CD4-positive, alpha-beta T cell (primary cell): Measurements from ENCODE around the gene THNSL1. TPM values are rescaled to one million over a fixed set of nuclear protein-coding genes. Genes with fewer than 3 reads are reported as not detected.

Source experiments
- ATAC-seq: fragments of 200-7000 bp; cut with Tn5 transposase; one replicate; pipeline ENCODE4 v1.10.0; 2022; ENCODE audit warnings: mild to moderate bottlenecking; ENCODE audit not compliant: poor library complexity
- CTCF ChIA-PET: fragments of 350-600 bp; sonication (Branson Sonifier 250); formaldehyde crosslinking; loops from one replicate; lab custom pipeline; 2021; ENCODE audit warnings: antibody characterized with exemption, inconsistent platforms; lab: Charles Lee
- POLR2A ChIA-PET: fragments of 350-600 bp; sonication (Branson Sonifier 250); formaldehyde crosslinking; loops from one replicate; lab custom pipeline; 2021; ENCODE audit warnings: antibody characterized with exemption, inconsistent platforms; lab: Charles Lee
- DNase-seq, 14 experiments: peaks; one replicate each; pipeline ENCODE4 v3.0.0-alpha.2; 2013 to 2020; ENCODE audit warnings: mixed read lengths in 2 of 14
- H3K27ac ChIP-seq, 2 donors: one replicate each; pipeline versions ENCODE4 v1.5.1 to v1.7.0; 2013; ENCODE audit warnings: low read length in 2 of 2, low read depth in 1 of 2, mild to moderate bottlenecking in 1 of 2
- H3K27me3 ChIP-seq, 2 experiments: 1 replicate in 1 of 2; 2 replicates in 1 of 2; pipeline versions ENCODE4 v1.6.1 to v1.7.0; 2013; ENCODE audit warnings: low read length in 2 of 2, control low read depth in 1 of 2, mild to moderate bottlenecking in 1 of 2, moderate library complexity in 1 of 2; ENCODE audit not compliant: insufficient read depth in 2 of 2, control insufficient read depth in 1 of 2
- H3K36me3 ChIP-seq: one replicate; pipeline ENCODE4 v1.6.1; 2013; ENCODE audit warnings: low read length, control low read depth; ENCODE audit not compliant: insufficient read depth
- H3K4me1 ChIP-seq: one replicate; pipeline ENCODE4 v1.6.1; 2013; ENCODE audit warnings: low read length, control low read depth; ENCODE audit not compliant: insufficient read depth
- H3K4me3 ChIP-seq: one replicate; pipeline ENCODE4 v1.5.1; 2013; ENCODE audit warnings: mild to moderate bottlenecking, low read length, moderate library complexity
- H3K9me3 ChIP-seq, 2 experiments: 1 replicate in 1 of 2; 2 replicates in 1 of 2; pipeline versions ENCODE4 v1.6.1 to v1.7.0; 2013; ENCODE audit warnings: low read length in 2 of 2, mild to moderate bottlenecking in 2 of 2, control low read depth in 1 of 2, moderate library complexity in 1 of 2; ENCODE audit not compliant: control insufficient read depth in 1 of 2, insufficient read depth in 1 of 2
- H3K27ac Mint-ChIP-seq: one replicate; pipeline ENCODE4 v1.8.0; 2020; ENCODE audit warnings: mixed read lengths
- H3K27me3 Mint-ChIP-seq: one replicate; pipeline ENCODE4 v1.8.0; 2021; ENCODE audit warnings: mixed read lengths
- H3K36me3 Mint-ChIP-seq: one replicate; pipeline ENCODE4 v1.8.0; 2021; ENCODE audit warnings: low read depth, mixed read lengths
- H3K4me1 Mint-ChIP-seq: one replicate; pipeline ENCODE4 v1.8.0; 2021; ENCODE audit warnings: low read depth, mixed read lengths
- H3K4me3 Mint-ChIP-seq: one replicate; pipeline ENCODE4 v1.8.0; 2020; ENCODE audit warnings: mild to moderate bottlenecking, mixed read lengths
- H3K9me3 Mint-ChIP-seq: one replicate; pipeline ENCODE4 v1.8.0; 2020; ENCODE audit warnings: mixed read lengths
- intact Hi-C, 2 experiments: fragments of 100-400 bp; cut with DNase I in 1 of 2; cut with micrococcal nuclease in 1 of 2; formaldehyde crosslinking; loops; one replicate each; pipeline versions ENCODE4 v1.15.1 to v1.9.0; 2023 to 2025; cut with DNase I, micrococcal nuclease
- total RNA-seq, 174 experiments: library from RNA in 2 of 174; stranded (reverse) in 2 of 174; gene quantifications; one replicate each; pipeline ENCODE4 v1.2.3 and lab custom pipeline; 2021 to 2026
- TF ChIP-seq, protein P1 (sequence below): fragments of 200-600 bp; IDR thresholded peaks from one replicate; pipeline ENCODE4 v1.8.0; 2022; ENCODE audit warnings: antibody characterized with exemption, mild to moderate bottlenecking

THNSL1 gene
- total RNA-seq, 2 experiments from 2014 or later: 0.31 to 0.52 TPM

DNA sequence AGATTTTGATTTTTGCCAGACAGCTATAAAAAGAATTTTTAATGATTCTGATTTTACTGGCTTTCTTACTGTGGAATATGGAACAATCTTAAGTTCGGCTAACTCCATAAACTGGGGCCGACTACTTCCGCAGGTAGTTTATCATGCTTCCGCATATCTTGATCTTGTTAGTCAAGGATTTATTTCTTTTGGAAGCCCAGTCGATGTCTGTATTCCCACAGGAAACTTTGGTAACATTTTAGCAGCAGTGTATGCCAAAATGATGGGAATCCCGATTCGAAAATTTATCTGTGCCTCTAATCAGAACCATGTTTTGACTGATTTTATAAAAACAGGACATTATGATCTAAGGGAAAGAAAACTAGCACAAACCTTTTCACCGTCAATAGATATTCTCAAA is 8.1 kb downstream of the THNSL1 start:
- Mint-ChIP-seq H3K4me1 (peaks cover 2% of the 10 kb centered on the region), H3K4me3 (no peak overlapping the region), H3K9me3 (peaks cover 5% of the 10 kb centered on the region), H3K27ac (no peak overlapping the region), H3K36me3 (peaks cover 31% of the 10 kb centered on the region), H3K27me3 (no peaks in the 10 kb centered on the region)
- intact Hi-C loops: no loop called here
- no peak overlapping the region for H3K4me3 ChIP-seq
- H3K36me3 ChIP-seq: peaks cover 3% of the 10 kb centered on the region
- DNase-seq (no peak), ATAC-seq (no peak)
- H3K27ac ChIP-seq: no peak overlapping the region
- POLR2A ChIA-PET: interaction anchor here (1.7 kb wide), 1 partner anchor 8 kb away, joined by 7 read pairs; the partner anchor contains the start of genes ENKUR and THNSL1
- no peaks in the 10 kb centered on the region for H3K27me3 ChIP-seq
- TF ChIP-seq, protein P1, sequence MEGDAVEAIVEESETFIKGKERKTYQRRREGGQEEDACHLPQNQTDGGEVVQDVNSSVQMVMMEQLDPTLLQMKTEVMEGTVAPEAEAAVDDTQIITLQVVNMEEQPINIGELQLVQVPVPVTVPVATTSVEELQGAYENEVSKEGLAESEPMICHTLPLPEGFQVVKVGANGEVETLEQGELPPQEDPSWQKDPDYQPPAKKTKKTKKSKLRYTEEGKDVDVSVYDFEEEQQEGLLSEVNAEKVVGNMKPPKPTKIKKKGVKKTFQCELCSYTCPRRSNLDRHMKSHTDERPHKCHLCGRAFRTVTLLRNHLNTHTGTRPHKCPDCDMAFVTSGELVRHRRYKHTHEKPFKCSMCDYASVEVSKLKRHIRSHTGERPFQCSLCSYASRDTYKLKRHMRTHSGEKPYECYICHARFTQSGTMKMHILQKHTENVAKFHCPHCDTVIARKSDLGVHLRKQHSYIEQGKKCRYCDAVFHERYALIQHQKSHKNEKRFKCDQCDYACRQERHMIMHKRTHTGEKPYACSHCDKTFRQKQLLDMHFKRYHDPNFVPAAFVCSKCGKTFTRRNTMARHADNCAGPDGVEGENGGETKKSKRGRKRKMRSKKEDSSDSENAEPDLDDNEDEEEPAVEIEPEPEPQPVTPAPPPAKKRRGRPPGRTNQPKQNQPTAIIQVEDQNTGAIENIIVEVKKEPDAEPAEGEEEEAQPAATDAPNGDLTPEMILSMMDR: no peak
- CTCF ChIA-PET: no interaction called here
- no peaks in the 10 kb centered on the region for H3K9me3 ChIP-seq
- H3K4me1 ChIP-seq: no peaks in the 10 kb centered on the region

DNA sequence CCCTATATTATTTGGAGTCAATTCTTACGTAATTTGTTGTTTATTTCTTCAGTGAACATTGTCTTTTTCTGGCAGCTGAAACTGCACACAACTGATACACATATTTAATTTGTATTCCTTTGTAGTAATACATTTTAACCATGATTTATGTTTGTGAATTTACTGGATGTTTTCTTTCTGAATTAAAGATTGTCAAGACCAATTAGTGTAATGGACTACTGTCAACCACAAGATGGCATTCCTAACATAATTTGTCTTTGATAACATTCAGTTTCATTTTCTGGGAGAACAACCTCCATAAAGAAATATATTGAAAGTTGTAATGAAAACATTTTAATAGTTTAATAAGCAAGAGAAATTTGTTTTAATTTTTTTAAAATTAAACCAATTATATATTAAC is 10.1 kb downstream of the THNSL1 start:
- Mint-ChIP-seq H3K9me3 (peaks cover 5% of the 10 kb centered on the region), H3K27me3 (no peaks in the 10 kb centered on the region), H3K4me1 (no peaks in the 10 kb centered on the region), H3K27ac (no peak overlapping the region), H3K36me3 (peaks cover 30% of the 10 kb centered on the region), H3K4me3 (no peak overlapping the region)
- H3K27me3 ChIP-seq: no peaks in the 10 kb centered on the region
- intact Hi-C loops: no loop called here
- TF ChIP-seq, protein P1: no peak
- ATAC-seq: no peak
- CTCF ChIA-PET: no interaction called here
- POLR2A ChIA-PET: no interaction called here
- H3K27ac ChIP-seq: no peak overlapping the region
- no peak overlapping the region for H3K4me3 ChIP-seq
- H3K36me3 ChIP-seq: peaks cover 3% of the 10 kb centered on the region
- no peak for DNase-seq
- no peaks in the 10 kb centered on the region for H3K4me1 ChIP-seq
- H3K9me3 ChIP-seq: no peaks in the 10 kb centered on the region

DNA sequence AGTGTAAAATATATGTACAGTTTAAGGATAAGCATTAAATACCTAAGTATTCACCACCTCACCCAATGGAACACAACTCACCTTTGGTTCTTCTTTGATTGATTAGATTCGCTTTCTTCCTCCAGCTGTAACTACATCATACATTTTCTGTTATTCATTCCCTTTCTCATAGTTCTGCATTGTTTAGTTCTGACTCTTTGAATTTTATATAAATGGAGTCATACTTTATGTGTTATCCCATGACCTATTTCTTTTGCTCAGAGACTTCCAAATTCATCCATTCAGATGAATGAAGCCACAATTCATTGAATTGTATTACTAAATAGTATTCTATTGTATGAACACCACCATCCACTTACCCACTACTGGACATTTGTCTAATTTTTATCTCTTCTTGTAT is 12.3 kb downstream of the THNSL1 start:
- no peaks in the 10 kb centered on the region for H3K4me1 Mint-ChIP-seq
- no peak for ATAC-seq
- H3K4me1 ChIP-seq: no peaks in the 10 kb centered on the region
- H3K27ac Mint-ChIP-seq: no peak overlapping the region
- H3K4me3 ChIP-seq: no peak overlapping the region
- POLR2A ChIA-PET: interaction anchor here (1.5 kb wide), 1 partner anchor 12 kb away, joined by 3 read pairs; no protein-coding TSS in a partner anchor
- H3K27ac ChIP-seq: no peak overlapping the region
- no peak overlapping the region for H3K4me3 Mint-ChIP-seq
- H3K36me3 ChIP-seq: peaks cover 3% of the 10 kb centered on the region
- H3K9me3 Mint-ChIP-seq: peaks cover 5% of the 10 kb centered on the region
- H3K27me3 Mint-ChIP-seq: no peaks in the 10 kb centered on the region
- CTCF ChIA-PET: no interaction called here
- intact Hi-C loops: no loop called here
- no peak for DNase-seq
- no peaks in the 10 kb centered on the region for H3K9me3 ChIP-seq
- TF ChIP-seq, protein P1: no peak
- H3K36me3 Mint-ChIP-seq: peaks cover 12% of the 10 kb centered on the region
- no peaks in the 10 kb centered on the region for H3K27me3 ChIP-seq
